NCI-H82 treated with DMSO at 0.1 percent for 48 hours (cell line): ENCODE data around the gene MAP3K13.
"Not testable (repeated sequence)": the region's sequence is repeated elsewhere in the genome, so short reads cannot be mapped to it uniquely, and the experiment has no call there.

ENCODE experiments used
- DNase-seq: peaks from one replicate; lab custom pipeline; 2025; ENCODE audit not compliant: unreplicated experiment; lab: John Stamatoyannopoulos, UW

Gene MAP3K13

GRCh38 chr3:185341616-185342458 lies 21.1 kb upstream of the MAP3K13 start:
- no peak for DNase-seq

GRCh38 chr3:185342459-185343174 lies 20.3 kb upstream of the MAP3K13 start:
- no peak for DNase-seq

GRCh38 chr3:185347399-185347798 lies 15.5 kb upstream of the MAP3K13 start:
- no peak for DNase-seq

GRCh38 chr3:185350841-185351240 lies 12.1 kb upstream of the MAP3K13 start:
- DNase-seq = no peak

- DNase-seq = no peak
Observed at GRCh38 chr3:185351396-185351795, 11.5 kb upstream of the MAP3K13 start.

GRCh38 chr3:185353225-185353624 lies 9.7 kb upstream of the MAP3K13 start:
- no peak for DNase-seq

GRCh38 chr3:185353823-185354614 lies 8.9 kb upstream of the MAP3K13 start:
- peak; percentile 98 for DNase-seq

- no peak for DNase-seq
Observed at GRCh38 chr3:185356499-185356898, 6.4 kb upstream of the MAP3K13 start.

- DNase-seq = no peak
Observed at GRCh38 chr3:185361920-185362319, 1.0 kb upstream of the MAP3K13 start.

GRCh38 chr3:185363662-185364203 lies 797 bp downstream of the MAP3K13 start:
- DNase-seq = no peak

- no peak for DNase-seq
Observed at GRCh38 chr3:185365291-185366073, 2.5 kb downstream of the MAP3K13 start.

- no peak for DNase-seq
Observed at GRCh38 chr3:185366074-185366335, 3.1 kb downstream of the MAP3K13 start.

GRCh38 chr3:185366913-185367312 lies 4.0 kb downstream of the MAP3K13 start:
- no peak for DNase-seq

- DNase-seq = peak; percentile 91
Observed at GRCh38 chr3:185370349-185370748, 7.4 kb downstream of the MAP3K13 start.

- peak; percentile 76 for DNase-seq
Observed at GRCh38 chr3:185371306-185372074, 8.6 kb downstream of the MAP3K13 start.

GRCh38 chr3:185381320-185382058 lies 18.6 kb downstream of the MAP3K13 start:
- no peak for DNase-seq

GRCh38 chr3:185382154-185382553 lies 19.2 kb downstream of the MAP3K13 start:
- no peak for DNase-seq

- not testable (repeated sequence) for DNase-seq
Observed at GRCh38 chr3:185386515-185386914, 23.6 kb downstream of the MAP3K13 start.

GRCh38 chr3:185387646-185388045 lies 24.7 kb downstream of the MAP3K13 start:
- DNase-seq = no peak
